PFSK-1 (cell line): Measurements from ENCODE around the gene GFRA1.

Experiments
- FOXP2 ChIP-seq: optimal IDR thresholded peaks from 2 replicates; pipeline ENCODE3; 2011; ENCODE audit warnings: borderline replicate concordance, control low read depth, inconsistent platforms; ENCODE audit not compliant: insufficient read depth; ENCODE audit errors: extremely low read length, extremely low read depth
- POLR2AphosphoS5 ChIP-seq: IDR thresholded peaks from 2 replicates; pipeline ENCODE4 v1.6.1; 2012; ENCODE audit warnings: low read depth, mild to moderate bottlenecking, control low read depth, low read length, moderate library complexity
- SIN3A ChIP-seq: IDR thresholded peaks from 2 replicates; pipeline ENCODE4 v1.6.1; 2012; ENCODE audit warnings: mild to moderate bottlenecking, low read length, moderate library complexity, borderline replicate concordance; ENCODE audit not compliant: insufficient read depth
- TAF1 ChIP-seq: IDR thresholded peaks from 2 replicates; pipeline ENCODE4 v1.6.1; 2012; ENCODE audit warnings: low read length, control low read depth, borderline replicate concordance; ENCODE audit not compliant: insufficient read depth
- TF ChIP-seq, protein P1 (sequence below), 2 experiments: IDR thresholded peaks; 2 replicates each; pipeline versions ENCODE4 v1.6.1 to v1.8.0; 2011 to 2012; ENCODE audit warnings: low read depth in 2 of 2, low read length in 2 of 2, control low read depth in 1 of 2, inconsistent platforms in 1 of 2, mild to moderate bottlenecking in 1 of 2, moderate library complexity in 1 of 2; ENCODE audit not compliant: insufficient read depth in 1 of 2

The GFRA1 gene

DNA sequence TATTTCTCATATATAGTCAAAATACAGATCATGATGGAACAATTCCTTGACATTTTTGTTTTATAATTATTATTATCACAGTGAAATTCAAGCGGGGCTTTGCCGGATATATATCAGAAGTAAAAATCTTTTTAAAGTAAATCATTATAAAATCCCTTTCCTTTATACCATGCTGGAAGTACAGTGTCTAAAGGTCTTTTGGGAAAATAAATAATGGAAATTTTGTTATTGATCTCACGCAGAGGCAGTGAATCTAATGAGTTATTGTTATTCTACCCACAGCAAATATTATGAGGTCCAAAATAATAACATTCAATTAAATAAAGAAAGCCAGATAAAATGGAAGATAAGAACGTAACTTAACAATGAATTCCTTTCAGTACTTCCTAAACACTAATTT, 33.8 kb downstream of the GFRA1 start:
- no peak for TF ChIP-seq SIN3A
- TF ChIP-seq, protein P1, sequence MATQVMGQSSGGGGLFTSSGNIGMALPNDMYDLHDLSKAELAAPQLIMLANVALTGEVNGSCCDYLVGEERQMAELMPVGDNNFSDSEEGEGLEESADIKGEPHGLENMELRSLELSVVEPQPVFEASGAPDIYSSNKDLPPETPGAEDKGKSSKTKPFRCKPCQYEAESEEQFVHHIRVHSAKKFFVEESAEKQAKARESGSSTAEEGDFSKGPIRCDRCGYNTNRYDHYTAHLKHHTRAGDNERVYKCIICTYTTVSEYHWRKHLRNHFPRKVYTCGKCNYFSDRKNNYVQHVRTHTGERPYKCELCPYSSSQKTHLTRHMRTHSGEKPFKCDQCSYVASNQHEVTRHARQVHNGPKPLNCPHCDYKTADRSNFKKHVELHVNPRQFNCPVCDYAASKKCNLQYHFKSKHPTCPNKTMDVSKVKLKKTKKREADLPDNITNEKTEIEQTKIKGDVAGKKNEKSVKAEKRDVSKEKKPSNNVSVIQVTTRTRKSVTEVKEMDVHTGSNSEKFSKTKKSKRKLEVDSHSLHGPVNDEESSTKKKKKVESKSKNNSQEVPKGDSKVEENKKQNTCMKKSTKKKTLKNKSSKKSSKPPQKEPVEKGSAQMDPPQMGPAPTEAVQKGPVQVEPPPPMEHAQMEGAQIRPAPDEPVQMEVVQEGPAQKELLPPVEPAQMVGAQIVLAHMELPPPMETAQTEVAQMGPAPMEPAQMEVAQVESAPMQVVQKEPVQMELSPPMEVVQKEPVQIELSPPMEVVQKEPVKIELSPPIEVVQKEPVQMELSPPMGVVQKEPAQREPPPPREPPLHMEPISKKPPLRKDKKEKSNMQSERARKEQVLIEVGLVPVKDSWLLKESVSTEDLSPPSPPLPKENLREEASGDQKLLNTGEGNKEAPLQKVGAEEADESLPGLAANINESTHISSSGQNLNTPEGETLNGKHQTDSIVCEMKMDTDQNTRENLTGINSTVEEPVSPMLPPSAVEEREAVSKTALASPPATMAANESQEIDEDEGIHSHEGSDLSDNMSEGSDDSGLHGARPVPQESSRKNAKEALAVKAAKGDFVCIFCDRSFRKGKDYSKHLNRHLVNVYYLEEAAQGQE (IDR thresholded peaks at IDR 0.05; ENCODE audit: insufficient read depth in 1 of 2, low read depth in 2 of 2, low read length in 2 of 2), result no peak
- TF ChIP-seq FOXP2, result no peak
- TF ChIP-seq POLR2AphosphoS5, result no peak
- TF ChIP-seq TAF1, result no peak

DNA sequence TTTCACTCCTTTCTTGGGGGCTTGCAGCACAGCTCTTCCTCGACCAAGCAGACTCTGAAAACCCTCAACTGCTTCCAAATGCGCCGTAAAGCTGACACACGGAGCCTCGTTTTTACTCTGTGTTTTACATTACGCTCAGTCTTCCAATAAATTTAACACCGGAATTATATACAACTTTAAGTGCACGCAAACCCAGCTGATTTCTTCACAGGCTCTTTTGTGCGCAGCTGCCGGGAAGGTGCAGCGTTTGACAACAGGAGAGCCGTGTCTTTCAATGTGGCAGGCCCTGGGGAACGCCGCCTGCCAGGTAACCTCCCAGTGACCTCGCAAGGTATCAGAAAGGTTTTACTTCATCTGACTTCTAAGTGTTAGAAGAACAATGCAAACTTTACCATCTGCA, 35.0 kb downstream of the GFRA1 start:
- TF ChIP-seq FOXP2, result no peak
- no peak for TF ChIP-seq TAF1
- TF ChIP-seq, protein P1 (IDR thresholded peaks at IDR 0.05; ENCODE audit: insufficient read depth in 1 of 2, low read depth in 2 of 2, low read length in 2 of 2), result no peak
- TF ChIP-seq SIN3A, result no peak
- TF ChIP-seq POLR2AphosphoS5, result no peak

- TF ChIP-seq, protein P1 (IDR thresholded peaks at IDR 0.05; ENCODE audit: insufficient read depth in 1 of 2, low read depth in 2 of 2, low read length in 2 of 2), result no peak
- TF ChIP-seq FOXP2, result no peak
- no peak for TF ChIP-seq TAF1
- no peak for TF ChIP-seq SIN3A
- no peak for TF ChIP-seq POLR2AphosphoS5
Measured at GRCh38 chr10:116237260-116237659, 35.7 kb downstream of the GFRA1 start.

GRCh38 chr10:116233230-116233629, 39.8 kb downstream of the GFRA1 start:
- TF ChIP-seq POLR2AphosphoS5, result no peak
- TF ChIP-seq TAF1, result no peak
- no peak for TF ChIP-seq FOXP2
- no peak for TF ChIP-seq SIN3A
- TF ChIP-seq, protein P1 (IDR thresholded peaks at IDR 0.05; ENCODE audit: insufficient read depth in 1 of 2, low read depth in 2 of 2, low read length in 2 of 2), result no peak

GRCh38 chr10:116232613-116233012, 40.4 kb downstream of the GFRA1 start:
- TF ChIP-seq POLR2AphosphoS5, result no peak
- no peak for TF ChIP-seq FOXP2
- TF ChIP-seq, protein P1 (IDR thresholded peaks at IDR 0.05; ENCODE audit: insufficient read depth in 1 of 2, low read depth in 2 of 2, low read length in 2 of 2), result no peak
- TF ChIP-seq TAF1, result no peak
- no peak for TF ChIP-seq SIN3A
